ENCODE results near the gene TLK1. TPM values are rescaled to one million over a fixed set of nuclear protein-coding genes. Genes with fewer than 3 reads are reported as not detected.
A peak's percentile ranks its signal among the peaks of the same experiment; 100 is the strongest.

The TLK1 gene
- total and polyA plus RNA-seq, 10 of the 15 experiments (the other 5 are each of a cell fraction or from before 2014, with no cell fraction given), result 25.1 to 126 (median 57.3) TPM

GRCh38 chr2:171160956-171161740 lies 455 bp upstream of the TLK1 start (continued):
- TF ChIP-seq MLLT1 (IDR thresholded peaks at IDR 0.05) (peak; percentile 82), IKZF1 (conservative IDR thresholded peaks at IDR 0.05) (0 out of 2 replicates have a peak, but pooled peaks have one; percentile 50), KAT2A (conservative IDR thresholded peaks at IDR 0.05; ENCODE audit: control insufficient read depth, low read depth, low read length) (no peak), RAD21 (IDR thresholded peaks at IDR 0.05; ENCODE audit: insufficient read depth, low read depth, low read length) (peak; percentile 26; the same call in 1 of the 2 replicates), ZNF592 (IDR thresholded peaks at IDR 0.05) (no peak), RUNX3 (IDR thresholded peaks at IDR 0.05; ENCODE audit: low read length) (no peak; the same call in 1 of the 2 replicates), YY1 (IDR thresholded peaks at IDR 0.05; ENCODE audit: low read depth, low read length) (peak; percentile 59; the same call in 1 of the 2 replicates), EGR1 (IDR thresholded peaks at IDR 0.05; ENCODE audit: borderline replicate concordance in 1 of 2, low read depth in 2 of 2, low read length in 2 of 2) (peak in 1 of 2 experiments; percentile 65; a peak in 1 of 3 replicates), RB1 (IDR thresholded peaks at IDR 0.05; ENCODE audit: borderline replicate concordance) (no peak; the same call in 1 of the 2 replicates), HCFC1 (IDR thresholded peaks at IDR 0.05; ENCODE audit: low read length) (no peak), EED (IDR thresholded peaks at IDR 0.05; ENCODE audit: low read depth) (peak; percentile 59), SP1 (IDR thresholded peaks at IDR 0.05; ENCODE audit: low read depth, low read length) (no peak), GABPA (IDR thresholded peaks at IDR 0.05; ENCODE audit: low read depth) (no peak), TCF12 (IDR thresholded peaks at IDR 0.05; ENCODE audit: low read depth, low read length) (no peak), ZNF274 (IDR thresholded peaks at IDR 0.05; ENCODE audit: insufficient read depth, insufficient read length) (no peak), MYB (IDR thresholded peaks at IDR 0.05; ENCODE audit: borderline replicate concordance, low read depth, low read length) (no peak), MEF2B (IDR thresholded peaks at IDR 0.05; ENCODE audit: partially characterized antibody, poor library complexity, severe bottlenecking) (no peak), CBX5 (IDR thresholded peaks at IDR 0.05; ENCODE audit: low read depth) (0 out of 2 replicates have a peak, but pooled peaks have one; percentile 44), BMI1 (IDR thresholded peaks at IDR 0.05; ENCODE audit: borderline replicate concordance) (no peak), SMC3 (IDR thresholded peaks at IDR 0.05; ENCODE audit: borderline replicate concordance, low read length) (0 out of 2 replicates have a peak, but pooled peaks have one; percentile 11)
- TF ChIP-seq, protein P1, sequence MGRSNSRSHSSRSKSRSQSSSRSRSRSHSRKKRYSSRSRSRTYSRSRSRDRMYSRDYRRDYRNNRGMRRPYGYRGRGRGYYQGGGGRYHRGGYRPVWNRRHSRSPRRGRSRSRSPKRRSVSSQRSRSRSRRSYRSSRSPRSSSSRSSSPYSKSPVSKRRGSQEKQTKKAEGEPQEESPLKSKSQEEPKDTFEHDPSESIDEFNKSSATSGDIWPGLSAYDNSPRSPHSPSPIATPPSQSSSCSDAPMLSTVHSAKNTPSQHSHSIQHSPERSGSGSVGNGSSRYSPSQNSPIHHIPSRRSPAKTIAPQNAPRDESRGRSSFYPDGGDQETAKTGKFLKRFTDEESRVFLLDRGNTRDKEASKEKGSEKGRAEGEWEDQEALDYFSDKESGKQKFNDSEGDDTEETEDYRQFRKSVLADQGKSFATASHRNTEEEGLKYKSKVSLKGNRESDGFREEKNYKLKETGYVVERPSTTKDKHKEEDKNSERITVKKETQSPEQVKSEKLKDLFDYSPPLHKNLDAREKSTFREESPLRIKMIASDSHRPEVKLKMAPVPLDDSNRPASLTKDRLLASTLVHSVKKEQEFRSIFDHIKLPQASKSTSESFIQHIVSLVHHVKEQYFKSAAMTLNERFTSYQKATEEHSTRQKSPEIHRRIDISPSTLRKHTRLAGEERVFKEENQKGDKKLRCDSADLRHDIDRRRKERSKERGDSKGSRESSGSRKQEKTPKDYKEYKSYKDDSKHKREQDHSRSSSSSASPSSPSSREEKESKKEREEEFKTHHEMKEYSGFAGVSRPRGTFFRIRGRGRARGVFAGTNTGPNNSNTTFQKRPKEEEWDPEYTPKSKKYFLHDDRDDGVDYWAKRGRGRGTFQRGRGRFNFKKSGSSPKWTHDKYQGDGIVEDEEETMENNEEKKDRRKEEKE (IDR thresholded peaks at IDR 0.05), result no peak
